Measurements from ENCODE around the gene MPL.

The MPL gene

GRCh38 chr1:43312212-43312623 lies 25.4 kb upstream of the MPL start:
- Histone ChIP-seq H3K4me1 (ENCODE audit: control insufficient read depth, low read length) (no peaks in the 10 kb centered on the region), H3K4me2 (ENCODE audit: low read length) (no peak overlapping the region), H3K79me2 (ENCODE audit: control insufficient read depth, low read length) (no peaks in the 10 kb centered on the region), H3K9me3 (ENCODE audit: control insufficient read depth, insufficient read depth, low read length) (no peaks in the 10 kb centered on the region), H3F3A (ENCODE audit: control insufficient read depth, insufficient read depth) (no peaks in the 10 kb centered on the region), H3K27ac (ENCODE audit: low read depth, low read length) (no peak overlapping the region), H3K9me2 (replicated peaks; ENCODE audit: control insufficient read depth, low read length) (no peaks in the 10 kb centered on the region), H4K20me1 (ENCODE audit: control insufficient read depth, insufficient read depth, low read depth, low read length) (no peaks in the 10 kb centered on the region), H3K27me3 (ENCODE audit: control insufficient read depth, low read length) (no peaks in the 10 kb centered on the region), H3K36me3 (ENCODE audit: control insufficient read depth, low read length) (no peaks in the 10 kb centered on the region), H3K4me3 (ENCODE audit: low read length) (no peak overlapping the region)
- TF ChIP-seq EZH2phosphoT487 (IDR thresholded peaks at IDR 0.05; ENCODE audit: borderline replicate concordance, low read length): no peak
- no peak for TF ChIP-seq CTCF (IDR thresholded peaks at IDR 0.05; ENCODE audit: low read depth, low read length, poor library complexity, severe bottlenecking)

- H3K27ac ChIP-seq (ENCODE audit: low read depth, low read length): no peak overlapping the region
- no peak overlapping the region for H3K4me2 ChIP-seq (ENCODE audit: low read length)
- H3K79me2 ChIP-seq (ENCODE audit: control insufficient read depth, low read length): no peaks in the 10 kb centered on the region
- H3K36me3 ChIP-seq (ENCODE audit: control insufficient read depth, low read length): no peaks in the 10 kb centered on the region
- no peaks in the 10 kb centered on the region for H4K20me1 ChIP-seq (ENCODE audit: control insufficient read depth, insufficient read depth, low read depth, low read length)
- H3F3A ChIP-seq (ENCODE audit: control insufficient read depth, insufficient read depth): no peaks in the 10 kb centered on the region
- H3K9me2 ChIP-seq (replicated peaks; ENCODE audit: control insufficient read depth, low read length): no peaks in the 10 kb centered on the region
- no peaks in the 10 kb centered on the region for H3K9me3 ChIP-seq (ENCODE audit: control insufficient read depth, insufficient read depth, low read length)
- no peaks in the 10 kb centered on the region for H3K4me1 ChIP-seq (ENCODE audit: control insufficient read depth, low read length)
- no peak for TF ChIP-seq CTCF (IDR thresholded peaks at IDR 0.05; ENCODE audit: low read depth, low read length, poor library complexity, severe bottlenecking)
- TF ChIP-seq EZH2phosphoT487 (IDR thresholded peaks at IDR 0.05; ENCODE audit: borderline replicate concordance, low read length): no peak
- H3K4me3 ChIP-seq (ENCODE audit: low read length): no peak overlapping the region
- H3K27me3 ChIP-seq (ENCODE audit: control insufficient read depth, low read length): no peaks in the 10 kb centered on the region
Observed at GRCh38 chr1:43312663-43313515, 24.7 kb upstream of the MPL start.

- H3K4me1 ChIP-seq (ENCODE audit: control insufficient read depth, low read length): no peaks in the 10 kb centered on the region
- H3K4me3 ChIP-seq (ENCODE audit: low read length): no peak overlapping the region
- H3K9me2 ChIP-seq (replicated peaks; ENCODE audit: control insufficient read depth, low read length): no peaks in the 10 kb centered on the region
- no peaks in the 10 kb centered on the region for H3F3A ChIP-seq (ENCODE audit: control insufficient read depth, insufficient read depth)
- H3K36me3 ChIP-seq (ENCODE audit: control insufficient read depth, low read length): no peaks in the 10 kb centered on the region
- H3K27ac ChIP-seq (ENCODE audit: low read depth, low read length): no peak overlapping the region
- no peaks in the 10 kb centered on the region for H3K79me2 ChIP-seq (ENCODE audit: control insufficient read depth, low read length)
- no peaks in the 10 kb centered on the region for H3K9me3 ChIP-seq (ENCODE audit: control insufficient read depth, insufficient read depth, low read length)
- TF ChIP-seq CTCF (IDR thresholded peaks at IDR 0.05; ENCODE audit: low read depth, low read length, poor library complexity, severe bottlenecking): no peak
- TF ChIP-seq EZH2phosphoT487 (IDR thresholded peaks at IDR 0.05; ENCODE audit: borderline replicate concordance, low read length): no peak
- H3K27me3 ChIP-seq (ENCODE audit: control insufficient read depth, low read length): no peaks in the 10 kb centered on the region
- H3K4me2 ChIP-seq (ENCODE audit: low read length): no peak overlapping the region
- H4K20me1 ChIP-seq (ENCODE audit: control insufficient read depth, insufficient read depth, low read depth, low read length): no peaks in the 10 kb centered on the region
Observed at GRCh38 chr1:43313771-43314170, 23.8 kb upstream of the MPL start.

All from DOHH2 (cell line).